ENCODE data around the gene ZFYVE27.

The ZFYVE27 gene

GRCh38 chr10:97748116-97748515 is 11.2 kb downstream of the ZFYVE27 start:
- no peak for DNase-seq

- DNase-seq: no peak
These were observed 16.0 kb downstream of the ZFYVE27 start for GRCh38 chr10:97752956-97753355.

DNA sequence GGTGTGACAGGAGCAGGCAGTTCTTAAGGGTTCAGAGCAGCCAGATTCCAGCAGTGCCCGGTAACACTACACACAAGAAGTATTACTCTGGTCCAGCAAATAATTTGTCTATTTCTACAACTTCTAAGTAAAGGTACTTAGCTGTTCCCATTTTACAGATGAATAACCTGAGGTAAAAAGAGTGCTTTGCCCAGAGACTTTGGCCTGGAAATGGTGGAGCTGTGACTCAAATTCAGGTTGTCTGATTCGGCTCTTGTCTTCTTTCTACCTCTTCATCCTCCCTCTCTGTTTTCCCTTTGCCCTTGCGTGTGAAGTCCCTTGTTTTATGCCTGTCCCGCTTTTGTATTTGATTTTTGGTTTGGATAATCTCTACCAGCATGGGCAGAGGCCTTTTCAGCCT is 17.8 kb downstream of the ZFYVE27 start:
- no peak for DNase-seq

GRCh38 chr10:97755718-97756117 is 18.8 kb downstream of the ZFYVE27 start:
- DNase-seq: no peak

DNA sequence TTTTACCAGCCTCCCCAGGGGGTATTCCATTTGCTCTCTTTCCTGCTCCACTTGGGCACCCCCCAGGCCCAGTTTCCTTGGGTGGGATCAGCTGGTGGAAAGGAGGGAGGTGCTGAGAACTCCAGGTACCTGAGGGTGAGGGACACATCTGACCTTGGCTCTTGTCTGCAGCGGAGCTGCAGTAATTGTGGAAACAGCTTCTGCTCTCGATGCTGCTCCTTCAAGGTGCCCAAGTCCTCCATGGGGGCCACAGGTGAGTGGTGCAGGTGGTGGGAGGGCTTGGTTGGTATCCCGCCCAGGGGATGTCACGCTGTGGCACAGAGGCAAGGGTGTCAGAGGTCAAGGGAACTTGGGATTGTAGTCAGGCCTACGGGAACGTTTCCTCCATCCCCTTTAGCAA is 20.5 kb downstream of the ZFYVE27 start:
- DNase-seq: no peak

DNA sequence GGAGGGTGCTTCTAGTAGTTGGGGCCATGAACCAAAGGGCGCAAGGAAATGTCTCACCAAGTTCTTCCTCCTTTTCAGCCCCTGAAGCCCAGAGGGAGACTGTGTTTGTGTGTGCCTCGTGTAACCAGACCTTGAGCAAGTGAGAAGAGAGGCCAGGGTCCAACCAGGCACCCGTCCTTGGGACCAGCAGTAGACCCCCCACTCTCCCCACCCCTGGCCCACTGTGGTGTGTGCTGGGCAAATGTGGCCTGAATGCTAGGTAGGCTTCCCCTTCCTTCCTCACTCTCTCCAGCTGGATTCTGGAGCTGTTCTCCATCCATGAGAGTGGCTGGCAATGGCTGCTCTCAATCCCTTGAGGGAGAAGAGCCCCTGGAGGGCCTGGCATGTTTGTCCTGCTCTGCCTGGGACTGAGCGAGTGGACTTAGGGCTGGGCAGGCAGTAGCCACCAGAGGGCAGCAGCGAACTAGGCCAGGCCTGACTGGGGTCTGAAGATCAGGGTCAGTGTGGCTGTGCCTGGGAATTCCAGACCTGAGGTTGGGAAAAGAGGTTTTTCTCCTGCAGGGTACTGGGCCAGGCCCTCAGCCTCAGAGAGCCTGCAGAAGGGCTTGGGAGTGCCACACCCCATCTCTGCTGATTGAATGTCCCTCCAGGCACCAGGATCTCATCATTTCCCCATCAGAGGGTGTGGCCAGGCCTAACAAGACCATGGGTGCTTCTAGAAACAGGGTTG is 22.4 kb downstream of the ZFYVE27 start:
- no peak for DNase-seq

- no peak for DNase-seq
These were observed 23.0 kb downstream of the ZFYVE27 start for GRCh38 chr10:97759946-97760345.

DNA sequence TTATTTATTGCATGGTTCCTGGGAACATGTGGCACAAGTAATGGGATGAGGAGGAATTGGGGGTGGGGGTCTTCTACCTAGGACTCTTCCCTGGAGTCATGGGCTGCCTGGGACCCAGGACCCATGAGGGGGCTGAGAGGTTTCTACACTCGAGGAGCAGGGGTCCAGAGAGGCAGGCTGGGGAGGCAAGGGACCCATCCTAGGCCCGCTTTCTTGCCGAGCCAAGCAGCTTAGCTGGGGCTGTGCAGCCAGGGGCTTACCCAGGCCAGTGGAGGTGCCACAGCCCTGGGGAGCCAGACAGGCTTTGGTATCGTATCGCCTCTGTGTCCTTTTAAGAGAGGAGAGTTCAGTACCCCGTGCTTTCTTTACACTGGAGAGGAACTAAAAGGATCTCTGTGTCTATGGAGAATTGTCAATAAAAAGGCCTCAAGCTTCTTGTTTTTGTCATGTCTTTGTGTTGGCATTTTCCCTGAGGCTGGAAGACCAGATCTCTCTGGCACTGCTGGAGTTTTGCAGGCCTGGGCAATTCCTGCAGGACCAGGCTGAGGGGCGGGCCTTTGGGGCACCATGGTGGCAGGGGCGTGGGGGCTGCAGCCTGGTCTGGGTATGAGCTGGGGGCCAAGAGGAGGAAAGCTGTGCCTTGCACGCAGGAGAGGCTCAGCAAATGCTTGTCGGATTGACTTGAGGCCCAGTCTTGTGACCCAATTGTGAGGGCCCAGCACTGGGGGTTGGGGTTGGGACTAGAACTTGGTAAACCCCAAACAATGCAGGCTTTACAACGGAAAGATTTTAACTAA is 23.7 kb downstream of the ZFYVE27 start:
- DNase-seq: no peak

DNA sequence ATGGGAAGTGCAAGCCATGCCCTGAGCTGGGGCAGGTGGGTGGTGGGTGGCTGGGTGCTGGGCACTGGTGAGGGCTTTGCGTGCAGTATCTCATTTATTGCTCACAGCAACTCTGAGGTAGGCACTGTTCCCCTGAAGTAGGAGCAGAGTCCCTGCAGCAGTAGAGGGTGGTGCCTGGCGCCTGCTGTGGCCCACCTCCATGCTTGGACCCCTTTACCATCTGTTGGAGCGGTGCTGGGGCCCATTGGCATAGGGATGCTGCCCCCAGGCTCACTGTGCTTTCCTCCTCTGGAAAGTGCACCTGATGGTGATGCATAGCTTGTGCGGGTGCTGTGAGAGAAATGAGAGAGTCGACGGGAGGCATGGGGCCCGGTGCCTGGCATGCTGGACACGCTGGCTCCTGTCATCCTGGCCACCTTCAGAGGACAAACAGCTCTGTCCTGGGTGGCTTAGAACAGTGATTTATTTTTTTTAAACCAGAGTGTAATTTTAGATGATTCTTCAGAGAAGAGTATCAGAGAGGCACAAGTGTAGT is 24.5 kb downstream of the ZFYVE27 start:
- no peak for DNase-seq

GRCh38 chr10:97762056-97762455 is 25.1 kb downstream of the ZFYVE27 start:
- no peak for DNase-seq

DNA sequence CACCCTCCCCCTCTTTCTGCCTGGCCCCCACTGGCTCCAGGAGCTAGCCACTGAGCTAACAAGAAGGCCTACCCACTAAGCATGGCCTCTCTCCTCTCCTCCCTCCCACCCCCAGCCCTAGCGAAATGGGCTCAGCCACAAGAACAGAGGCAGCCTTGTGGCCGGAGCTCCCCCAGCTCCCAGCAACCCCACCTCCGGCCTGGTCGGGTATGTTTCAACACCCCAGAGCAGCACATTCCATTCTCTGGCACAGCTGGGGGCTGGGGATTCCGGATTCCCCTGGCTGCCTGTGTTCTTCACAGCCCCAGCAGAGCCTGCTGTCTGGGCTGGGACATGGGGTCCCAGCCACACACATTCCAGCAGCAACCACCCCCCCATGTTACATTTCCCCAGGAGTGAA is 25.9 kb downstream of the ZFYVE27 start:
- DNase-seq: no peak

- DNase-seq: no peak
These were observed 26.5 kb downstream of the ZFYVE27 start for GRCh38 chr10:97763411-97763810.

DNA sequence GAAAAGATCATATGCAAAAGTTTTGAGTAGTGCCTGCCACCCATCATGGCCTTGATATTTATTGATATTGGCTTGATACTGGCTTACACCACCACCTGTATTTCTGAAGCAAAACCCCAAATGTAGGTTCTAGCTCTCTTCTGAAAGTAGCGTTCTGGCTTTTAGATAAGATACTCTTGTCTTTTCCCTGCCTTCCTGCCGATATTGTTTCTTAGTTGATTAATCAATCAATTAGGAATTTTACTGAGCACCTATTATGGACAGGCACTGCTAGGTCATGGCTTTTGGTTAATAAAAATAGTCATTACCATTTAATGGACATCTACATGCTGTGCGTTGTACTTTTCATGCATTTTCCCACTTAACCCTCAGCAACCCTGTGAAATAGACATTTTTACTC is 27.0 kb downstream of the ZFYVE27 start:
- no peak for DNase-seq

- DNase-seq: no peak
These were observed 27.6 kb downstream of the ZFYVE27 start for GRCh38 chr10:97764519-97764931.

GRCh38 chr10:97765201-97765600 is 28.3 kb downstream of the ZFYVE27 start:
- no peak for DNase-seq

DNA sequence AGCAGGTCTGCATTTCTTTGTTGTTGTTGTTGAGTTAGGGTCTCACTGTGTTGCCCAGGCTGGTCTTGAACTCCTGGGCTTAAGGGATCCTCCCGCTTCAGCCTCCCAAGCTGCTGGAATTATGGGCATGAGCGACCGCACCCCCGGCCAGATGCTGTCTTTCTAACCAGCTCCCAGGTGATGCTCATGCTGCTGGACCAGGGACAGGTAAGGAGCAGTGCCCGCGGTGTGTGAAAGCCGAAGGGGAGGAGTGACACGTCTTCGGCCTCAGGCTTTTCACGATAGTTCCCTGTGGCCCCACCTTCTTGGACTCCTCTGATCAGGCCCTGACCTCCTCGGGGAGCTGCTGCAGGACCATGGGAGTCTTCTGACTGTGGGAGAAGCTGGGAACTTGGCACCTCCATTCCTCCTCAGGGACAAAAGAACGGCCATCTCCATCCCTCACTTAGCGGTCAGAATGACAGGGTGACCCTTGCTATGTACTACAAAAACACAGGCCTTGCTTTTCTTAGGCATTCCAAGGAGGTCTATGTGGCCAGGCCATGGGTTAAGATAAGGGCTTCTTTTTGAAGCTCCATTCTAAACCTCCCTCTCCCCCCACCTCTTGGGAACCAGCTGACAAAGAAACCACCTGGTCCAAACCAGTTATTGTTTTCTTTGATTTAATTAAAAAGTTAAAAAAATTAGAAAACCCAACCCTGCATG is 29.3 kb downstream of the ZFYVE27 start:
- no peak for DNase-seq

GRCh38 chr10:97766996-97767924 is 30.3 kb downstream of the ZFYVE27 start:
- no peak for DNase-seq

DNA sequence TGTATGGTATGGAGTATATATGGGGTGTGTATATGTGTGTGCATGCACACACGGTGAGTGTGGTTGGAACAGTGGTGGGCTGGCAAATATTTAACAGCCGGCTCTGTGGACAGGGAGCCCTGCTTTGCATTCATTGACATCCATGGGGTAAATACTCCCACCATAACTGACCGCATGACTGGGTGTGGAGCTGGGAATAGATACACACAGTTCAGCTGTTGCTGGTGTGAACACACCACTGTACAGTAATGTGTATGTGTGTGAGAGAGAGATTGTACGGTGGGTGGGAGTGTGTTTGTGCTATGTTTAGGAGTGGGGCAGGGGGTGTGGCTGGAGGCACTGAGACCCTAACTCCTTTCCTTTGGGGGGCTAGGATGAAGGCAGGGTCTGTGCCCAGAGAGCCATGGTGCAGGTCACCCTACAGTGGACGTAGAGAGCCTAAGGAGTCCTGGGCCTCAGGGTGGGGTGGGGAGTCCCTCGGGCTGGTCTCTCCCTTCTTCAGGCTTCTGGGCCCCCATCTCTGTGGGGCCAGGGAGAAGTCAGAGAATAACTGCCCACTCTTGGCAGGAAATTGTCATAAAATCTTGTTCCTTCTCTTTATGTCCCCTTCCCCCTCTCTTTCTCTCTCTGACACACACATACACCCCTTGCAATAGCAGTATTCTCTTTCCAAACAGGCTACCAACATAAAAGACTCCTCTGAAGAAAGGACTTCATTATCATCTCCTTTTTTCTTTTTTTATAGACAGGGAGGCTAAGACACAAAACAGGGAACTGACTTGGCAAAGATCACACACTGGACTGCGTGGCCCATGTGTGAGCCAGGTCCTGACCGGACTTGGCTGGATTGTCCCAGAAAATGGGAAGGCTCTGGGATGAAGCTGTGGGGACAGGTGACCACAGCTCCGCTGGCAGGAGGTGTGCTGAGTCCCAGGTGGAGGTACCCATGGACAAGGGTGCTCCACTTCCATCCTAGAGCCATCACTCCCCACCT is 31.7 kb downstream of the ZFYVE27 start:
- no peak for DNase-seq

DNA sequence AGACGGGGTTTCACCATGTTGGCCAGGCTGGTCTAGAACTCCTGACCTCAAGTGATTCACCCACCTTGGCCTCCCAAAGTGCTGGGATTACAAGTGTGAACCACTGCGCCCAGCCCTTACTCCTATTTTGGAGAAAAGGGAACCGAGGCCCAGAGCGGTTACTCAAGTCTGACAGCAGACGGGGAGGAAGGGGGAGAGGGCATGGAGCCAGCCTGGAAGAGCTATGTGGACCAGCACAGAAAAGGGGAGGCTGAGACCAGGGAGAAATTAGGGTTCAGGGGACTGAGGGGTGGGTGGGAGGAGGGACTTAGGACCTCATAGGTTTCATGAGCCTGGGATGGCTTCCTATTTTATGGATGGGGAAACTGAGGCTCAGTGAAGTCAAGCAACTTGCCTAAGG is 33.3 kb downstream of the ZFYVE27 start:
- DNase-seq: no peak

- DNase-seq: no peak
These were observed 34.3 kb downstream of the ZFYVE27 start for GRCh38 chr10:97771055-97771891.

All from GDM1 (cell line).